HG02678 (cell line): ENCODE measurements around the gene UBXN2A.

Experiments
- ATAC-seq: cut with Tn5 transposase; IDR thresholded peaks from one replicate; pipeline ENCODE4 v1.9.1; 2021; ENCODE audit warnings: mild to moderate bottlenecking, moderate library complexity; ENCODE audit not compliant: unreplicated experiment

UBXN2A gene

GRCh38 chr2:23939987-23940717 is at the start of gene UBXN2A:
Gene UBXN2A (plus strand): TSS chr2:23940463. CDS start chr2:23958315, 17,852 bp downstream.
- ATAC-seq, result peak; percentile 78

- ATAC-seq, result no peak
These were observed 40.1 kb upstream of the UBXN2A start for GRCh38 chr2:23900133-23900532.

- no peak for ATAC-seq
These were observed 39.5 kb upstream of the UBXN2A start for GRCh38 chr2:23900541-23901322.

GRCh38 chr2:23901966-23902846 is 38.1 kb upstream of the UBXN2A start:
- no peak for ATAC-seq

- no peak for ATAC-seq
These were observed 37.2 kb upstream of the UBXN2A start for GRCh38 chr2:23903034-23903433.

- ATAC-seq, result no peak
These were observed 36.0 kb upstream of the UBXN2A start for GRCh38 chr2:23904215-23904614.

- ATAC-seq, result no peak
These were observed 35.6 kb upstream of the UBXN2A start for GRCh38 chr2:23904692-23905091.

- ATAC-seq, result no peak
These were observed 35.1 kb upstream of the UBXN2A start for GRCh38 chr2:23905155-23905554.

GRCh38 chr2:23912054-23912453 is 28.2 kb upstream of the UBXN2A start:
- no peak for ATAC-seq

- no peak for ATAC-seq
These were observed 24.9 kb upstream of the UBXN2A start for GRCh38 chr2:23915327-23915726.

GRCh38 chr2:23916727-23917405 is 23.4 kb upstream of the UBXN2A start:
- ATAC-seq, result peak; percentile 67

- no peak for ATAC-seq
These were observed 21.3 kb upstream of the UBXN2A start for GRCh38 chr2:23918837-23919489.

GRCh38 chr2:23924589-23925359 is 15.5 kb upstream of the UBXN2A start:
- ATAC-seq, result no peak

- ATAC-seq, result peak; percentile 57
These were observed 14.5 kb upstream of the UBXN2A start for GRCh38 chr2:23925702-23926289.

GRCh38 chr2:23926290-23926749 is 13.9 kb upstream of the UBXN2A start:
- ATAC-seq, result peak; percentile 19

GRCh38 chr2:23926750-23927571 is 13.3 kb upstream of the UBXN2A start, which contains the start of gene ATAD2B:
Gene ATAD2B (minus strand): TSS chr2:23927123. CDS start chr2:23926770, 353 bp downstream.
- ATAC-seq, result peak; percentile 73

- no peak for ATAC-seq
These were observed 6.0 kb upstream of the UBXN2A start for GRCh38 chr2:23934259-23934658.
